ENCODE results near the gene NELFE. TPM values are rescaled to one million over a fixed set of nuclear protein-coding genes. Genes with fewer than 3 reads are reported as not detected.
"Not testable (repeated sequence)": the region's sequence is repeated elsewhere in the genome, so short reads cannot be mapped to it uniquely, and the experiment has no call there.

NELFE gene
- total RNA-seq, 2 experiments from 2014 or later = 76.1 to 94.8 TPM

GRCh38 chr6:31908791-31909190, 50.0 kb downstream of the NELFE start:
- H3K9me2 ChIP-seq (ENCODE audit: insufficient read depth, low read length) = no peaks in the 10 kb centered on the region
- no peak overlapping the region for H3K4me2 ChIP-seq (ENCODE audit: low read length)
- no TSS peak for BruUV-seq (replicated peaks)

GRCh38 chr6:31908255-31908654, 50.5 kb downstream of the NELFE start:
- H3K4me1 ChIP-seq (ENCODE audit: insufficient read depth, low read length, poor library complexity, severe bottlenecking); H3K9me3 ChIP-seq (ENCODE audit: low read length); H3K27ac ChIP-seq (ENCODE audit: low read depth, low read length, poor library complexity, severe bottlenecking); H3K9me2 ChIP-seq (ENCODE audit: insufficient read depth, low read length); intact Hi-C loops (cut with micrococcal nuclease; ENCODE audit: unreplicated experiment); H3K4me3 ChIP-seq (ENCODE audit: low read depth, low read length, poor library complexity, severe bottlenecking); DNase-seq (ENCODE audit: low spot score); BruUV-seq (replicated peaks); H3K36me3 ChIP-seq (ENCODE audit: insufficient read depth, low read length); H4K20me1 ChIP-seq (ENCODE audit: insufficient read depth, low read length); H2AFZ ChIP-seq (ENCODE audit: low read length); H3K4me2 ChIP-seq (ENCODE audit: low read length); H3K79me2 ChIP-seq (ENCODE audit: insufficient read depth, low read depth, low read length): not testable (repeated sequence)
- ChIA-PET CTCF (ENCODE audit: unreplicated experiment) (interaction anchor here (0.6 kb wide), 1 partner anchor 29 kb away, joined by 10 read pairs; no protein-coding TSS in a partner anchor), POLR2A (interaction anchor here (0.6 kb wide), 1 partner anchor 293 kb away, joined by 3 read pairs; the partner anchor contains the start of gene AIF1)

More at GRCh38 chr6:31908791-31909190, 50.0 kb downstream of the NELFE start:
- H3K36me3 ChIP-seq (ENCODE audit: insufficient read depth, low read length) = no peaks in the 10 kb centered on the region
- TF ChIP-seq EZH2phosphoT487 (IDR thresholded peaks at IDR 0.05; ENCODE audit: borderline replicate concordance, low read depth, low read length) (no peak), CTCF (conservative IDR thresholded peaks at IDR 0.05; ENCODE audit: low read length) (no peak)
- H3K4me3 ChIP-seq (ENCODE audit: low read depth, low read length, poor library complexity, severe bottlenecking) = no peak overlapping the region
- ChIA-PET CTCF (ENCODE audit: unreplicated experiment) (no interaction called here), POLR2A (interaction anchor here (0.6 kb wide), 1 partner anchor 66 kb away, joined by 9 read pairs; no protein-coding TSS in a partner anchor)
- DNase-seq (ENCODE audit: low spot score) = no peak
- H3K9me3 ChIP-seq (ENCODE audit: low read length) = no peaks in the 10 kb centered on the region
- intact Hi-C loops (cut with micrococcal nuclease; ENCODE audit: unreplicated experiment) = no loop called here
- peak overlapping the region; percentile 8; the same call in 1 of the 2 replicates for H2AFZ ChIP-seq (ENCODE audit: low read length)
- no peak overlapping the region for H3K27ac ChIP-seq (ENCODE audit: low read depth, low read length, poor library complexity, severe bottlenecking)
- no peaks in the 10 kb centered on the region for H4K20me1 ChIP-seq (ENCODE audit: insufficient read depth, low read length)
- no peaks in the 10 kb centered on the region for H3K79me2 ChIP-seq (ENCODE audit: insufficient read depth, low read depth, low read length)
- peaks cover 4% of the 10 kb centered on the region for H3K4me1 ChIP-seq (ENCODE audit: insufficient read depth, low read length, poor library complexity, severe bottlenecking)

GRCh38 chr6:31907158-31907813, 51.5 kb downstream of the NELFE start:
- H4K20me1 ChIP-seq (ENCODE audit: insufficient read depth, low read length) = no peaks in the 10 kb centered on the region
- BruUV-seq (replicated peaks) = no TSS peak
- no peak overlapping the region for H3K4me3 ChIP-seq (ENCODE audit: low read depth, low read length, poor library complexity, severe bottlenecking)
- H3K27ac ChIP-seq (ENCODE audit: low read depth, low read length, poor library complexity, severe bottlenecking) = no peak overlapping the region
- H2AFZ ChIP-seq (ENCODE audit: low read length) = no peak overlapping the region
- H3K9me3 ChIP-seq (ENCODE audit: low read length) = no peaks in the 10 kb centered on the region
- peaks cover 11% of the 10 kb centered on the region for H3K4me1 ChIP-seq (ENCODE audit: insufficient read depth, low read length, poor library complexity, severe bottlenecking)
- no peaks in the 10 kb centered on the region for H3K9me2 ChIP-seq (ENCODE audit: insufficient read depth, low read length)
- no peaks in the 10 kb centered on the region for H3K36me3 ChIP-seq (ENCODE audit: insufficient read depth, low read length)
- CTCF ChIA-PET (ENCODE audit: unreplicated experiment) = interaction anchor here (0.6 kb wide), 1 partner anchor 30 kb away, joined by 10 read pairs; no protein-coding TSS in a partner anchor
- intact Hi-C loops (cut with micrococcal nuclease; ENCODE audit: unreplicated experiment) = no loop called here
- H3K4me2 ChIP-seq (ENCODE audit: low read length) = no peak overlapping the region
- H3K79me2 ChIP-seq (ENCODE audit: insufficient read depth, low read depth, low read length) = no peaks in the 10 kb centered on the region
- POLR2A ChIA-PET = interaction anchor here (0.6 to 0.7 kb wide), 3 partner anchors 34 to 1870 kb away, joined by 3 to 4 read pairs (median 3); partner anchors contain the start of gene AIF1
- no peak for DNase-seq (ENCODE audit: low spot score)
- TF ChIP-seq CTCF (conservative IDR thresholded peaks at IDR 0.05; ENCODE audit: low read length) (no peak), EZH2phosphoT487 (IDR thresholded peaks at IDR 0.05; ENCODE audit: borderline replicate concordance, low read depth, low read length) (no peak)

- H3K79me2 ChIP-seq (ENCODE audit: insufficient read depth, low read depth, low read length); H3K4me3 ChIP-seq (ENCODE audit: low read depth, low read length, poor library complexity, severe bottlenecking); BruUV-seq (replicated peaks); H3K9me2 ChIP-seq (ENCODE audit: insufficient read depth, low read length); H3K9me3 ChIP-seq (ENCODE audit: low read length); H3K27ac ChIP-seq (ENCODE audit: low read depth, low read length, poor library complexity, severe bottlenecking); H3K4me2 ChIP-seq (ENCODE audit: low read length); H2AFZ ChIP-seq (ENCODE audit: low read length); intact Hi-C loops (cut with micrococcal nuclease; ENCODE audit: unreplicated experiment); H3K36me3 ChIP-seq (ENCODE audit: insufficient read depth, low read length); CTCF ChIA-PET (ENCODE audit: unreplicated experiment); DNase-seq (ENCODE audit: low spot score); H4K20me1 ChIP-seq (ENCODE audit: insufficient read depth, low read length): not testable (repeated sequence)
- POLR2A ChIA-PET = interaction anchor here (0.7 to 1.5 kb wide), 2 partner anchors 18 to 35 kb away, joined by 4 read pairs; no protein-coding TSS in a partner anchor
- H3K4me1 ChIP-seq (ENCODE audit: insufficient read depth, low read length, poor library complexity, severe bottlenecking) = peaks cover 12% of the 10 kb centered on the region
Measured at GRCh38 chr6:31906727-31907126, 52.0 kb downstream of the NELFE start.
